HG02884 (cell line): Measurements from ENCODE around the gene SLC23A2.
"Not testable (repeated sequence)": the region's sequence is repeated elsewhere in the genome, so short reads cannot be mapped to it uniquely, and the experiment has no call there.

Experiments
- ATAC-seq: cut with Tn5 transposase; IDR thresholded peaks from one replicate; pipeline ENCODE4 v1.9.1; 2021; ENCODE audit warnings: mild to moderate bottlenecking, moderate library complexity; ENCODE audit not compliant: unreplicated experiment

SLC23A2 gene

DNA sequence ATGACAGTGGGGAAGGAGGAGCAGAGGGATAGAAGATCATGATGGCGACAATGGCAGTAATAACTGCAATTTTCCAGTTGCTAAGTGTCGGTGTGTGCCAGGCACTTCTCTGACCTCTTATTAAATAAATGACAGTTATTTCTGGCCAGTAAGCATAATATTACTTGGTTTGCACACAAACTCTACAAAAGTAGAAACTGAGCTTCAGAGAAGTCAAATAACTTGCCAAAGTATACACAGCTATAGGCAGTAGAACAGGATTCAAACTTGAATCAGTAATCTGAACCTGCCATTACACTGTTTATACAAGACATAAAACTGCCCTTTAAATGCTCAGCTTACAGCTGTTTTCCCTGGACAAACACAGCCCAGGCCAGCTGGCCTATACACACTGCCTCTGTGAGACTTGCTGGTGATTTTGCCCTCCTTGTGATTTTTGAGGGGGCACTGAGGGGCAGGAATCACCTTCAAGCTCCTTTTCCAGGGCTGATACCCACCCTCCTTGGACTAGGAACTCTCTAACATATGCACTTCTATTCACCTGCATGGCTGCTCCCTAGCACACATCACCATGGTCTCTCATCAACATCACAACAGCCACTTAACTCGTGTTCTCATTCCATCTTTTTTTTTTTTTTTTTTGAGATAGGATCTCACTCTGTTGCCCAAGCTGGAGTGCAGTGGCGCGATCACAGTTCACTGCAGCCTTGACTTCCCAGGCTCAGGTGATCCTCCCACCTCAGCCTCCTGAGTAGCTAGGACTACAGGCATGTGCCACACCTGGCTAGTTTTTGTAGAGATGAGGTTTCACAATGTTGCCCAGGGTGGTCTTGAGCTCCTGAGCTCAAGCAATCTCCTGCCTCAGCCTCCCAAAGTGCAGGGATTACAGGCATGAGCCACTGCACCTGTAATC, 63.6 kb downstream of the SLC23A2 start:
- no peak for ATAC-seq

DNA sequence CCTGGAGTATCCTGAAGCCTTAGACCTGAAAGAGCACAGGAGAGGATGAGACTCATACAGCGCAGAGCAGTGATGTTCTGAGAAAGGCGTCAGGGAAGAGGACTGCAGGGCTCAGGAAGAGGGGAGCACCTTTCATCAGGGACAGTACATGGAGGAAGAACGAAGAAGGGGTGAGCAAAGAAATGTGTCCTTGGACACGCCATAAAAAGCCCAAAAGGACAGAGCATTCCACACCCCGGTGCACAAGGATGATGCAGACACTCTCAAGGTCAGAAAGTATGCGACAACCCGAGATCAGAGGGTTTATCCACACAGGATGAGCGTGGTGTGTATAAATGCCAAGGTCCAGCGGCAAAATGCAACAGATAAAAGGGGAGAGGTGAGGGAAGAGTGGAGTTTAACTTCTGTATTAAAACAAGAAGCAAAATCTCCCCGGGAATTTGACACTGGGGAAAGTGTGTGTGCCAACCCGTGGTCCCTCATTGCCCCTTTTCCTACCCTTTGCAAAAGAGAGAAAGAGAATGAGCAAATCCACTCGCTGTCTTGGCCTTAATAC, 64.4 kb downstream of the SLC23A2 start:
- no peak for ATAC-seq

DNA sequence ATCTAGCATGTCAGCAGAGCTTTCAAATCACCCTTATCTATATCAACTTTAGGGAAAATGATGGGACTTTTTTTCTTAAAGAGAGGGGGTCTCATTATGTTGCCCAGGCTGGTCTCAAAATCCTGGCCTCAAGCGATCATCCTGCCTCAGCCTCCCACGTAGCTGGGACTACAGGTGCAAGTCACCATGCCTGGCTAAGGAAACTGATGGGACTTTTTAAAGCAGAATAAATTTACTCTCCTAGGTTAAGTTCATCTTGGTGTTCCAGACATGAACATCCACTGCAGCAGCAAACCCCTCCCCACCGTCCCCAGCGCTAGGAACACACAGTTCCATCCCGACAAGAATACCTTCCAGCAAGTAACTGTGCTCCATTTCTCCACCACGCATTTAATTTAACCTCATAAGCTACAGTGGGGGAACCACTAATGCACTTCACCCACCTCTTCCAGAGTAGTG, 64.9 kb downstream of the SLC23A2 start:
- no peak for ATAC-seq

DNA sequence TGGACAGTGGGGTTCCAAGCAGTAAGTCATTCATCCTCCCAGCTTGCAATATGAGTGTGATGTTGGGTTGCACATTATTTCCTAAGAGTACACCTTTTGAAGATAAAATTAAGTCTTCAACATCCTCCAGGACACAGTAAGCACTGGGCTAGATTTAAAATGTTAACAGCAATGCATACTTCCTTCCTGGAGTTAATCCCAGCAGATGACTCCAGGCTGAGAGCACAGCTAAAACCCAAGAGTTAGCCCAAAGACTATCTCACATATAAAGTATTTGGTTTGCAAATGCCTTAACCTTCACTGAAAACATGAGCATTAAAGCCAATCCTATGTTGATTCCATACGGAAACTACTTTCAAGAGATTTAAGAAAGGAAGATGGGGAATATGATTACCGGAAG, 69.2 kb downstream of the SLC23A2 start:
- no peak for ATAC-seq

DNA sequence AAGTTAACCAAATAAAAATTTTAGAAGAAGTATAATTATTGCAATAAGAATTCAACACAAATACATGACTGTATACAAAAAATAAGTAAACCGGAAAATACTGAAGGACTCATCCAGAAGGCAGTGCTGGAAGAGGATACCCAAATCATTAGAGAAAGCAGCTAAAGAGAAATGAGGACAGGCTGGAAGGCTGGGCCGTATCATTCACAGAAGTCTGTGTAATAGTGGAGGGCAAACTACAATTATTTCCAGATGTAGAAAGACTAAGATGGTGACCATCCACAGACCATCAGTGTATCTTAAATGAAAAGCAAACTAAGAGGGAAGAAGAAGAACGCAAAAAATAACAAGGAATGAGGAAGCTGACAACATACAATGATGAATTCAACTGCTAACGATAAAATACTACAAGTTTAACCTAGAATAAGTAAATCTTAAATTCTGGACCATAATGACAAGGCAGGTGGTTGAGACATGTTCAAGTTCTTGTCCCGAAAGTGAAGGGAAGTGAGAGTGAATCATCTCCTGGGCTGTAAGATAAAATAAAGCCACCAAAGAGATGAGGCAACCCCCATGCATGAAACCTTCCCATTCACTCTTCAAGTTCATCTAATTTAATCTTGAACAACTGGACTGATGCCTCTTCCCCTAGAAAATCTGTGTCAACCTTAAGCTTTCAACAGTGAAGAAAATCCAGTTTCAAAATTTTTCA, 71.5 kb downstream of the SLC23A2 start:
- no peak for ATAC-seq

DNA sequence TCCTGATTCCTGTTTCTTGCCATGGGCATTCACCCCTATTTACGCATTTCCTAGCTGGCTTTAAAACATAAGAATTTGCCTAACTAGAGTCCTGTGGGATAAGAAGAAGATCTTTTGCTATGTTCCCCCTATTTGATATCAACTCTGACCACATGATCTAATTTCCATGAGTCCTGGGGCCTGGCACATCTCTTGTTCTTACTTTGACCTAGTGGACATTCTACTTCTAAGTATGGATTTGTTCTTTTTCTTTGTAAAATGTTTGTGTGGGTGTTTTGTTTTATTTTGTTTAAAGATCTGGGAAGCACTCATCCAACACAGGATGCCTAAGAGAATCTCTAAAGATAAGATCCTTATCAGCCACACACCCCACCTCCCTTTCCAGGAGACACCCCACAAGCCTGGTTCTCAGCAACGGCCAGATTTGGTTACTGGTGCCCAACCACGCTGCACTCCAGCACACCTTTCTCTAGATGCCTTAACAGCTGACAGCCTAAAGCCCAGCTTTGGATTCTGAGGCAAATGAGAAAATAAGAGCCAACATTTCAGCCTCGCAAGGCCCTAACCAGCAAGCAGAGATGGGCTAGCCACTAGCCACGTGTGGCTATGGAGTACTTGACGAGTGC, 74.7 kb downstream of the SLC23A2 start:
- ATAC-seq = no peak

DNA sequence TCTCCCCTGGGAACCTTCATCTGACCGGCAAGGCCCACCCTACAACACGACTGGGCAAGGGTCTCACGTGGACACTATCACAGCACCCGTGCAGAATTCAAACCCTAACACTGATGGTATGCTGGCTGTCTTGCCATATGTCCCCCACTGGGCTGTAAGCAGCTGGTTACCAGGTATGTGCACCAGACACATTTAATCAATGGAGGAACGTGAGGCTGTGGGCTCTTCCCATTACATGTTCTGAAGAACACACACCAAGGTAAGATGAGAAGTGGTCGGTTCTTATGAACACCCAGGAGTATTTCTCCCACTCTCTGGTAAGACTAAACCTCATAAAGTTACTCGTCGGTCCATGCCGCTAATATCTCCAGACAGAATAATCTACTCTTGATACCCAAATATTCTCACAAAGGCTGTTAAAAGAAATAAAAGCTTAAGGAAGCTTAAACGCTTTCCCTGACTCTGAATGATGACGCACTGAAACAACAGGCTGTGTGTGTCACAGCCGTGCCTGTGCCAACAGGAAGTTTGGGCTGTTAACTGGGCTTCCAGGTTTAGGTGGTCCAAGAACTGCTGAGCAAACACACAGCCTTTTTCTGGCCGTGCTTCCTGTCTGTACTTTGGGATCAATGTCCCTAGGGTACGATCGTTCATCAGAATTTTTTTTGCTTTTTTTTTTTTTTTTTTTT, 75.3 kb downstream of the SLC23A2 start:
- ATAC-seq = no peak

DNA sequence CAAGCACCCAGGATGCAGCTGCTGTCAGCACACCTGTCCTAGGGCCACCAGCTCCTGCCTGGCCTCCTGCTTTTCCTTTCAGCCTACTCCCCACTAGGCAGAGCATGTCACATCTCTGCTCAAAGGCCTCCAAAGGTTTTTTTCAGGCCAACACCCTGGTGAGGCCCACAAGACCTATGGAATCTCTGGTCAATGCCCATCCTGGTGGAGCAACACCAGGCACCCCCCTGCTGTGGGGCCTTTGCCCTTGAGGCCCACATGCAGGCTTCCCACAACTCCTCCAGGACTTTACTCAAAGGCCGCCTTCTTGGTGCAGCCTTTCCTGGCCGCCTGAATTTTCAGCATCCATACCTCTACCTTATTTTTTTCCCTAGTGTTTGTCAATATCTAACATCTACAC, 76.9 kb downstream of the SLC23A2 start:
- no peak for ATAC-seq

DNA sequence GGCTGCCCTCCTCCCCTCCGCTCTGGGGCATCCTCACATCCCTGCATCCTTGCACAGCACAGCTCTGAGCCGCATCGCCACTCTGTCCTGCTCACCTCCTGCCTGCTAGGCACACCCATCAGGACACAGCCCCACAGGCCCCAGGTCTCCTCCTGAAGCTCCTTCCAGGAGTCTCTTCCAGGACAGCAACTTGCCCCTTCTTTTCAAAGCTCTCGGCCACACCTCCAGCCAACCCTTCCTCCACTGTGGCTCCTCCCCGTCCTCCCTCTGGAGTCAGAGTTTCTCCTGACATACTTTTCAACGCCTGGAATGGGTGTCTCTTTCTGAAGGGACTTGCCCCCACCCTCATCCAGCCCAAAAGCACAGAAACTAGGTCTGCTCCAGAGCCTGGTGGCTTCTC, 77.3 kb downstream of the SLC23A2 start:
- no peak for ATAC-seq

DNA sequence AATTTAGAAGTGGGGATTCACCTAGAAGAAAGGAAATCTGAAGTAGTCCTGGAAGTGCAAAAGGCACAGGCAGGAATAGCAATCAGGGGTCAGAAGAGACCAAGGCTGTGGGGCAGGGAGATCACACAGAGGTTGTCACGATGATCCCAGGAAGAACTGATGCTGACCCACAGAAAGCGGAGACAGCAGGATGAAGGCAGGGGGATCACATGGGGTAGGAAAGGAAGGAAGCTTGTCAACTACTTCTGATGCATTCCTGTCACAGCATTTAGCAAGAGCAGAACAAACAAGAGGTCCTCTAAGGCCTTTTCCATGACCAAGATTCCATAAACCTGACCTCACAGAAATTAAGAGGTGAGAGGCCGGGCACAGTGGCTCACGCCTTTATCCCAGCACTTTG, 79.1 kb downstream of the SLC23A2 start:
- ATAC-seq = no peak

DNA sequence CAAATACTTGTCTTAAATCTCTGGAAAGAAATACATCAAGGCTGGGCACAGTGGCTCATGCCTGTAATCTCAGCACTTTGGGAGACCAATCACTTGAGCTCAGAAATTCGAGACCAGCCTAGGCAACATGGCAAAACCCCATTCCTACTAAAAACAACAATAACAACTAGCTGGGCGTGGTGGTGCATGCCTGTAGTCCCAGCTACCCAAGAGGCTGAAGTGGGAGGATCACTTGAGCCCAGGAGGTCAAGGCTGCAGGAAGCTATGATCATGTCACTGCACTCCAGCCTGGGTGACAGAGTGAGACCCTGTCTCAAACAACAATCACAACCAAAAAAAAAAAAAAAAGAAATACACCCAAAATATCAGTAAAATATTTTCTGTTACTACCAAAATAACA, 80.0 kb downstream of the SLC23A2 start:
- not testable (repeated sequence) for ATAC-seq

DNA sequence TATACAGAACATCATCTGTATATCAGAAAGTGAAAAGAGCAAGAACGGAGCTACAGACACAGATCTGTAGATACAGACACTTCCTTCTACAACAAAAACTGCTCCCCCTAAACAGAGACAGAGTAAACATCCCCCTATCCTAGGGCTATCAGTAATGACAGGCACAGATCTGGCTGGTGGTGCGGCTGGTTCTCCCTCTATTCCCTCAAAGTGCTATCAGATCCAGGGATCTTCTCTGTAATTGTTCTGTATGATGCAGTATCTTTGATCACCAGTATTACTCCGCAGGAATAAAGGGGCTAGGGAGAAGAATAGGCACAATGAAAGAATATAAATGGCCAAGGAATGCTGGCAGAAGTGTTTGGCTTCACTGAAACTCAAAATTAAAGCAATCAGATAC, 80.7 kb downstream of the SLC23A2 start:
- ATAC-seq = no peak

DNA sequence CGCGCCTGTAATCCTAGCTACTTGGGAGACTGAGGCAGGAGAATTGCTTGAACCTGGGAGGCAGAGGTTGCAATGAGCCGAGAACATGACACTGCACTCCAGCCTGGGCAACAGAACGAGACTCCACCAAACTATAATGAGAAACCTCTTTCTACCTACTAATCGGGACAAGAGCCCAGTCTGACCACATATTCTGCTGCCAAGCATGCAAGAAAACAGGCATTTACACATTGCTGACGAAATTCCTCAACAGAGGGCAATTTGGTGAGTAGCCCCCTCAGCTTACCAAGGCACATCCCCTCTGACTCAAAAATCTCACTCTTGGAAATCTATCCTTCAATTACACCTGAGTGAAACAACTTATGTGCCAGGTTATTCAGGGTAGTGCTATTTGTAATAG, 81.2 kb downstream of the SLC23A2 start:
- no peak for ATAC-seq

DNA sequence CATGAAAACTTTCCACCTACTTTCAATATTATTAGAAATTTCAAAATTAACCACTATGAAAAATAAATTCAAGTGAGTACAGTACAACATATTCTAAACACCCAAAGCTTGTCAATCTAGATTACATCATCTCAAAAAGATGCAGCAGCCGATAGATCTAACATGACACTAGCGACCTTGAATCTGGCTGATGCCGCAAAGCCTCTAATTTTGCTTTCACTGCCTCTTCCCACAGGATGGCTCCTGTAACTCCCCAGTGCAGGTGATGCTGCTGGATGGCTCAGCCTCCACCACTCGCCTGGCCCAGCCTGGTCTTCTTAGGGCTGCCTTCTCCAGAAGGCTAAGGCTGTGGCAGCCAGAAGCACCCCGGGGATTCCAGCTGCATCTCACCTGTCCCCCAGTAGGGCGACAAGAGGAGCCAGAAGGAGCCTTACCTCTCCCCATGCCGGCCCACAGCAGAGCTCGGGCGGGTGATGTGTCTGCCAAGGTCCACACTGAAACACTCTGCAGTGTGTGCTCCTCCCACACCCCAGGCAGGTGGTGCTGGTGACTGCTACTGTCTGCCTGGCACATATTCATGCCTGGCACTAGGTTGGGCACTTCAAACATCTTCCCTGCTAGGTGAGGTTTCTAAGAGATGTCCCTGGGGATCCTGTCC, 82.1 kb downstream of the SLC23A2 start:
- no peak for ATAC-seq

DNA sequence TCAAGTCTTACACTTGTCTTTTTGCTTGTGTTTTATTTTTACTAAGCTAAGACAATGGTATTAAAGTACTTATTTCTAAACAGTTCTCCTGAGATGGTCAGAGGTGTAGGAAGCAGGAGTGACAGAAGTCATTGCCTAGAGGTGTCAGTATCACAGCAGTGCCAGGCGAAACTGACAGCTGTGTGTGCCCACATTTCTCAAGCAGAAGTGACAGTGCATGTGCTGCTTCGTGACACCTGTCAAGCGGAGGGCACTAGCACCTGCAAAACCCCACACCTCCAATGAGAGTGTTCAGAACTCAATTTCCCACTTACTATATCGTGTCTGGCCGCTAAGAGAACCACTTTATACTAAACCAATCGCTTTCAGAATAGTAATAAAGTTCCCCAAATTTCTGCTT, 82.8 kb downstream of the SLC23A2 start:
- no peak for ATAC-seq

DNA sequence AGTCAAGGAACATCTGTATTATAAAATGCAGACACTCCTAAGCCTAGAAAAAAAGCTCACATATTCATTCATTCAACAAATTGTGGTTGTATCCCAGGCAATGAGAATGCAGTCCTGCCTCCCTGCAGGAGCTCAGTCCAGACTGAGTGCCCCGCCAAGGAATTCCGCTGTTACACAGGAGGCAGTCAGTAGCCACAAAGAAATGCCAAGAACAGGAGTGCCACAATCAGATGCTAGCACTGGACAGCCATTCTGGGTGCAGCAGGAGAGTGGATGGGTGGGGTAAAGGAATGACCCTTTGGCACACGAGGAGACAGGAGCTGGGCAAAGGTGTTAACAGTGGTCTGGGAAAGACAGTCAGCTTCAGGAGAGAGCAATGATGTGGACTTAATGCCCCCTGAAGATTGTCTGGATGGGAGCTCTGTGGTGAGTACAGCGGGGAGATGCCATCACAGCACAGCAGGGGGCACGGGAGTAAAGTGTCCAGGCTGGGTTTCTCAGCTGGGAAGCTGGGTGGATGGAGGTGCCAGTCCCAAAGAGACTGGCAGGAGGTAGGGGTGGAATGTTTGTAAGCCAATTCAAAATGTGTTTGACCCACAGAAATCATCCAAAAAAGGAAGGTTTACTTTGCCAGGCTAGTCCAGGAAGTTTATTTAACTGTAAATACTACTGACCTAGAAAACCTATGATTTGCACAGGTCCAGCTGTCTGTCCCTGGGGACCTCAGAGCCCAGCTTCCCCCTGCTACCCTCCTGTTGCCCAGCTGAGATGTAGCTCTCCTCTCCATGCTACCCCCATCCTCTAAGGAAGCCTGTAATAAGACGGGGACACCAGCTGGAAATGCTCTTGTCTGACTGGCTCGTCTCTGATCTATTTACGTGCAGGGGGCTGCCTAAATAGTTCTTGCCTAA, 84.1 kb downstream of the SLC23A2 start:
- no peak for ATAC-seq

DNA sequence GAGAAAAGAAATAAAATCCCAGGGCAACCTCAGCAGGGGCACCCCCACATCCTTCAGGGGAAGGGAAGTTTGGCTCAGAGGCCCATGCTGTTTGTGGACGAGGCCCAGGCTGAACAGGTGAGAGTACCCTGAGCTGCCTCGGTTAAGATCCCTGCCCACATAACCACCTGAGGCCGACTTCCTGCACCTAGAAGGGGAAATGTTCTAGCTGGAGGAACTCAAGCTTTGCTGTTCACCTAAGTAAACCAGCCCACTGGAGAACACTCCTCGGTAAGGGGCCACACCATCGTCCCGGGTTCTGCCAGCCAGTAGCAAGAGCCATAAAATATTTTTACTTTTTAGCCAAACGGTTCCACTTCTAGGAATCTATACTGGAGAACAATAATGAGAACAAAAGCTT, 88.2 kb downstream of the SLC23A2 start:
- ATAC-seq = no peak

DNA sequence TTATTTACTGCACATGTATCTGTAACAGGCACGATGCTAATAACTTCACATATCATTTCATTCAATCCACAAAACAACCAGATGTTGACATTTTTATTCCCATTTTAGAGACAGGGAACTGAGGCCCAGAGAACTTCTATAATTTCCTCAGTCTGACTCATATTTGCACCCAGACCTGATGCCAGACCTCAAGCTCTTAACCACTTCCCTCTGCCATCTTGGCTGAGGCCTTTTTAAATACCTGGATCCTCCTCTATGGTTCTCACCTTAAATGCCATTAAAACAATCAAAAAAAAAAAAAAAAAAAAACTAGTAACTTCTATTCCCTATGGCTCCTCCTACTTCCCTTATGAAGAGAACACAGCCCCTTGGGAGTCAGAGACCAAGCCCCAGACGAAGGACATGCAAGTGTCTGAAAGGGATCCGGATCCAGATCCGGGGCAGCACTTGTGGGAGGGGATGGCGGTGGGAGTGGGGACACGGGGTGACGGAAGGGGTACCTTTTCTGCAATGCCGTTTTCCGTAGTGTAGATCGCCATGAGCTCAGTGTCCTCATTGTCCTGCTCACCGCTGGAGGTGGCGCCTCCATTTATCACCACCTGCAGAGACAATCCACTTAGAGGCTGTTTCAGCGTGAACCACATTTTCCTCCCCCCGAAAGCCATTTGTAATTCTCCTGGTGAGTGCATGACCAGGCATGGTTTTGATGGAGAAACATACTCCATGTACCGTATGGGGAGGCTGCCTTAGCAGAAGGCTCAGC, 88.7 kb downstream of the SLC23A2 start:
- no peak for ATAC-seq

DNA sequence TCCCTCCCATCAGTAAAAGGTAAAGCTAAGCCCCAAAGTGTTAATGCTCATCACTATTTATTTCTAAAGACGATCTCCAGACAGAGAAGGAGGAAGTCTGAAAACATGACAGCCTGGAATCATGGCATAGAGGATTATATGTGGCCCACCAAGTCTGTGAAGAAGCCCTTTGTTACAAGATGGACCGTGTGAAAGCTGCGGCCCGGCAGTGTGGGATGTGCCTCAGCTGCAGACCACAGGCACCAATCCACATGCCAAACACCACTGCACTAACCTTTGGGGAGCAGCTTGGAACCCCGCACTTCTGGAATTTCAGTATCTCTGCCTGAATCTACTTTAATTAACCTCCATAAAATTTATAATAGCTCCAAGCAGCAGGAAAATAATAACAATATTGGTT, 90.4 kb downstream of the SLC23A2 start:
- no peak for ATAC-seq
